ENCODE data around the gene IFITM1.
"Not testable (repeated sequence)": the region's sequence is repeated elsewhere in the genome, so short reads cannot be mapped to it uniquely, and the experiment has no call there.

Gene IFITM1

DNA sequence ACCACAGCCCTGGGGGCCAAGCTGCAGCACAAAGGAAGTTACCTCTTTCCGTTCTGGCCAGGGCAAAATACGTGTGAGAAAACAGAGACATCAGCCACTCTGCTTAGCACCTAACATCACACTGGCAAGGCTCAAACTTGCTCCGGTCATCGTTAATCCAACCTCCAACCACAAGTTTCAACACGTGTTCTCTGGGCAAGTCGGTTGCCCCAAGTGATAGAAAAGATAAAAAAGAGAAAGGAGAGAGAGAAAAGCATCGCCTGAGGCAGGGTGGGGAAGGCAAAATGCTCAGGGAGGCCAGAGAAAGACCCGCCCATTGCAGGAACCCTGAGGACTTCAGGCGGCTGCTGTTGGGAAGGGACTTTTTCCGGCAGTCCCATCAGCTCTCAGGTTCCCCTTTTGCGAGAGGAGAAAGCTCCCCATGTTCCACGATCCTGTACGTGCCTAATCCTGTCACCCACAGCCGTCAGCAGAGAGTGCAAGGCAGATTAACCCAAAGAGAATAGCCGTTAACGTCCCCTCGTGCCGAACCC is 36.9 kb downstream of the IFITM1 start:
- DNase-seq: no peak

DNA sequence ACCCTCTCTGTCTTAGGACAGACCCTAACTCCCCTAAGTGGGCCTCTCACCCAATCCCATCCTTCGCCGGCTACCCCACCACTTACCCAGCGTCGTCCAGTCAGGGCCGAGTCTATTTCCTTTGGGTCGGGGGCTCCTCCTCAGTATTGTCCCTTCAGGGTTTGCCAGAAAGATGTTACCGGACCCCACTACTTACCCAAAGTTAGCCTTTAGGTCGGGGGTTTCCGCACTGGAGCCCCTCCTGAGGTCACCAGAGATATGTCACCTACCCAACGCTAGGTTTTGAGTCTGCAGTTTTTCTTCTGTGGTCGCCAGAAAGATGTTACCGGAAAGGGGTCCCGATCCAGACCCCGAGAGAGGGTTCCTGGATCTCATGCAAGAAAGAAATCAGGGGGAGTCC is 37.6 kb downstream of the IFITM1 start:
- no peak for DNase-seq

DNA sequence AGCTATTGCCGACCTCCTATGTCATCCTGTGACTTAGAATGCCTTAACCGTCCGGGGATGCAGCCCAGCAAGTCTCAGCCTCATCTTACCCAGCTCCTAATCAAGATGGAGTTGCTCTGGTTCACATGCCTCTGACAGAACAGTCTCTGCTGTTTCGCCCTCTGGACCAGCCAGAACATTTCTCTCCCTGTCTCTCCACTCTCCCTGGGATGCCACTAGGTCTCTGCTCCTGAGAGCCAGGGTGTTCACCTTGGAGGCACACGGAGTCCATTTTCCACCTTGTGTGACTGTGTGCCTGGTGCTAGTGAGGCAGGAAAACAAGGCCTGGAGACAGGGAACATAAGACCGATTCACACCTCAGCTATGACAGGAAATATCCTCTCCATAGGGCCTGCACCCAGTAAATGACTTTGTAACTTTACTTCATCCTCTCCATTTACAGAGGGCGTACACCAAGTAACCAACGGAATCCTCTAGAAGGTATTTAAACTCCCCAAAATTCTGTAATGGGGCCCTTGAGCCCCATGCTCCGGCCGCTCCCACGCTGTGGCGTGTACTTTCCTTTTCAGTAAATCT is 38.7 kb downstream of the IFITM1 start:
- DNase-seq: no peak

DNA sequence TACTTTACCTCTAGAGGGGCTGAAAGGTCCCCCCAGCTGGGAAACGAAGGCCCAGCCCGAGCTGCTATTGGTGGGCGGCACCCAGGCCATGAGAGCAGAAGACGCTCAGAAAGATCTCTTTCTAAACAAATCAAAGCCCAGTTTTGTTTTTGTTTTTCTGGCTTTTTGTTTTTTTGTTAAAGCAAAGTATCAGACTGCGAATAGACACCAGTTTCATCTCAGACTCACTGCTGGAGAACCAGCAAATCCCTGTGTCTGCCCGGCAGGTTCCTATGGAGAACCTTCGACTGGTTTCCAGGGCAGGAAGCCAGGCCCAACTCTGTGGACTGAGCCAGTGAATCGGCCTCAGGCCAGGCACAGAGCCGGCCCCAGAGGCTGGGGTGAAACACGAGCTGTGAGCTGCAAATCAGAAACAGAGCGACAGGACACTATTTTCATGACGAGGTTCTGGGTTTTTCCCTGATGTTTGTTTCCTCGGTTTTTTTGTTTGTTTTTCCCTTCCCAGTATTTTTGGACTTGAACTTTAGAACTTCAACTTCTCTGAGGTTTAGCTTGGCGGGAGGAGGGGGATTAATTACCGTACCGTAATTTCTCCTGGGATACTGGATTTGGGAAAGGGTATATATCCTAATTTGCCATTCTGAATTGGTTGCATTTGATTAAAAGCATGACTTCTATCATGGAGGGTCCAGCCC is 39.5 kb downstream of the IFITM1 start:
- DNase-seq: no peak

DNA sequence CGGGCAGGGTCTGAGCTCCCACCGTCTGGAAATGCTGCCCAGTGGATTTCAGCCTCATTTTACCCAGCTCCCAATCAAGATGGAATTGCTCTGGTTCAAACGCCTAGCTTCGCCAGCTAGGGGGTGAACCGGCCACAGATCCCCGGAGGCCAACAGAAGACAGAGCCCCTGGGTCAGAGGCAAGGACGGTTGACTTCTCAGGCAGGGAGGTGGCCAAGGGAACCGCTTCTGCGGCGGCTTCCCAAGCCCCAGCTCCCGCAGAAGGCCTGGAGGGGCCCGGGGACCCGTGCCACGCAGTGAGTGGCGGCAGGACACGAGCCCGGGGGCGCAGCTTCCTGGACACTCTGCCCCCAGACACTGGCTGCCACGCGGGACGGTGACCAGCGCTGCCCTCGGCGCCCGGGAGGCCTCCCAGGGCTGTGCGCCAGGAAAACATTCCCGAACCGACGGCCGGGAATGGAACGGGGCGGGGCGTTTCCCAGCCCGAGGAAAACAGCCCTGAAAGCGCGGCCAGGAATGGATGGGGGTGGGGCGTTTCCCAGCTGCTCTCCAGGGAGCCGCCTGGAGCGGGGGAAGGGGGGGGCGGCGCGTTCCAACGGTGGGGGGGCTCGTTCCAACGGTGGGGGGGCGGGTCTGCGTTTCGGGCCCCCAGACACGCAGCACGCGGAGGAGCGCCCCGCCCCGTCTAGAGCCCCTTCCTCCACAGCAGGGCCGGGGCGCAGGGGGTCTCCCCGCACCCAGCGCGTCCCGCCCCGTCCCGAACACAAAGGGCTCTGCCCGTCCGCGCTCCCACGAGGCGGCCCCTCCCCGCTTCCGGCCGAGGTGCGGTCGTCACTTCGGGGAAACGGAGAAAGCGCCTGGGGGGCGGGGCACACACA is 42.0 kb downstream of the IFITM1 start:
- no peak for DNase-seq

DNA sequence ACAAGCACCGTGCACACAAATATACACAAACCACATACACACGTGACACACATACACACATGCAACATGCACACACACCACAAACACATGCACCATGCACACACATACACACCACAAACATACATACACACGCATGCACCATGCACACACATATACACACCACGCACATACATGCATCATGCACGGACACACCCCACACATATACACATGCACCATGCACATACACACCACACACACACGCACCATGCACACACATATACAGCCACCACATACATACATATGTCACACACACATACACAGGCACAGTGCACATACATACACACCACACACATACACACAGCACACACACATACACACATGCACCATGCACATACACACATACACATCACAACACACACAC is 42.8 kb downstream of the IFITM1 start:
- DNase-seq: no peak

DNA sequence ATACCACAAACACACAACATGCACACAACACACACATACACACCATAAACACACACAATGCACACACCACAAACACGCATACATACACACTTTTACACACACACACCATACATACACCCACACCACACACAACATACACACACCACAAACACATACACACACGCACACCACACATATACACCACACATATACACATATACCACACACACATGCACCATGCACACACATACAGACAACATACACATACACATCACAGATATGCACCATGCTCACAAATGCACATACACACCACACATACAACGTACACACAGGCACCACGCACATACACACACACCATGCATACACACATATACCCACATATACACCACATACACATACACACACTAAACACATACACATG is 43.7 kb downstream of the IFITM1 start:
- DNase-seq: no peak

DNA sequence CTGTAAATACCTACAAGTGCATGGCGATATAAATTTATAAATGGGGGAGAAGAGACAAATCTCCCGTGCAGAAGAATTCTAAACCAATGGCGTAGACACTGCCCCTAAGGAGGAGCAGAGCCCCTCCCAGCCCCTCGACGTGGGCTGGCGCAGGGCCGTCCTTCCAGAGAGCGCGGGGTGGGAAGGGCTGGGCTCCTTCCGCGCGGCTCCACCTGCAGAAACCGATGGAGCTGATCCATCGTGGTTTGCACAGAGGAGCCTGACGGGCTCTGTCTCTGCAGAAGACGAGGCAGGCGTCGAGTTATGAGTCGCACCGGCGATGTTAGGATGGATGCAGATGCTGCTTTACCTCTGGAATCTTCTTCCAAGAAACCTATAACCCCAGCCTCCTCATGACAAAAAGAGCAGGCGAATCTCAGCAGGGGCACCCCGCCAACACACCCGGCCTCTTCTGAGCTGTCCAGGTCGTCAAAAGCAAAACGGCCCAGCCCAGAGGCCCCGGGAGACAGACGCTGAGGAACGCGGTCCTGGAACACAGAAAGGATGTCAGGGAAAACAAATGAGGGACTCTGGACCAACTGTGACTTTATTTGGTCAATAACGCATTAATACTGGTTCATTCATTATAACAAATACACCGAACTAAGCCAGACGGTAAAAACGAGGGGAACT is 44.4 kb downstream of the IFITM1 start:
- DNase-seq: no peak

DNA sequence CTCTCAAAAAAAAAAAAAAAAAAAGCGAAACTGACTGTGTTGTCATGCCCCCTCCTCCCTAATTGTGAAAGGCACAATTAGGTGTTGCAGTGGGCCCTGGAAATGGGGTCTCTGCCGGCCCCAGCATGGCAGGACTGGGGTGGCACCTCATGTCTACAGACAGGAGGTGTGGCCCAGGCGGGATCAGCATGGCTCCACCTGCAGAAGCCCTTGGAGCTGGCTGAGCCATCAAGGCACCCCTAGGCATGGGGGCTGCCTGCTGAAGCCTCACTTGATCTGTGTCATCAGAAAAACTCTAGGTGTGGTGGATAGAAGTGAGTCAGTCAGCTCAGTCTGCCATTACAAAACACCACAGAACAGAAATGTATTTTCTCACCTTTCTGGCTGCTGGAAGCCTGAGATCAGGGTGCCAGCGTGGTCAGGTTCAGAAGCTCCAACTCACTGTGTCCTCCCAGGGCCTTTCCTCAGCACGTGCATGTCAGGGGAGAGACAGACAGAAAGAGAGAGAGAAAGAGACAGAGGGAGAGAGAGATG is 45.4 kb downstream of the IFITM1 start:
- no peak for DNase-seq

DNA sequence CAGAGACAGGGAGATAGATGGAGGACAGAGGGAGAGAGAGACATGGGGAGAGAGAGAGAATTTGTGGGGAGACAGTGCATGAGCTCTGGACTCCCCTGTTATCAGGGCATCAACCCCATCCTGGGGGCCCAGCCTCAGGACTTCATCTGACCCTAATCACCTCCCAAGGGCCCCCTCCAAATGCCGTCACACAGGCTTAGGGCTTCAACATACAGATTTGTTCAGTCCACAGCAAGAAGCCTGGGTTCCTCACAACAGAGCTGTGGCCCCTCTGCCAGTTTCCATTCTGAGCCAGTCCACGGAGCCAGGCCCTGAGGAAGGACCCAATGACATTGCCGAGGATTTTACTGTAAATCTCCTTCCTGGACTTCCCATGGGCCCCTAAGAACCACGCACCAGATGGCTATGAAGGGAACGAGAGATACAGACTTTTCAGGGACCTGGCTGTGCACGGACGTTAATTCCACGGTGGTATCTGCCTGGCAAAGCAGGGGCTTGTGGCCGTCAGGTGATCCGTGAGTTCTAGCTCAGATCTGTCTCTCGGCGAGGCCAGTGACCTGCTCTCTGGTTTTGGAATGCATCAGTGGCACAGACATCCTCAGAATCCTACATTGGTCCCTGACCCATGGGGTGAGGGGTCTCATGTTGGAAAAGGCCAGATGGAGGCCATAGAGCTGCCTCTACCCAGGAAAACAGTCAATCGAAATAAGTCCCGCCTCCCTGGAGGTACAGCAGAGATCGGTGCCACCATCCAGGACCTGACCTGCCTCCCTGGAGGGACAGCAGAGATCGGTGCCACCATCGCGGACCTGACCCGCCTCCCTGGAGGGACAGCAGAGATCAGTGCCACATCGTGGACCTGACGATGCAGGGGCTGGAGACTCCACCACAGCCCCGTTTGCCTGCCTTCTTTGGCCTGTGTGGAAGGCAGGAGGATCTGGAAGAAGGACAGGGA is 46.8 kb downstream of the IFITM1 start:
- no peak for DNase-seq

DNA sequence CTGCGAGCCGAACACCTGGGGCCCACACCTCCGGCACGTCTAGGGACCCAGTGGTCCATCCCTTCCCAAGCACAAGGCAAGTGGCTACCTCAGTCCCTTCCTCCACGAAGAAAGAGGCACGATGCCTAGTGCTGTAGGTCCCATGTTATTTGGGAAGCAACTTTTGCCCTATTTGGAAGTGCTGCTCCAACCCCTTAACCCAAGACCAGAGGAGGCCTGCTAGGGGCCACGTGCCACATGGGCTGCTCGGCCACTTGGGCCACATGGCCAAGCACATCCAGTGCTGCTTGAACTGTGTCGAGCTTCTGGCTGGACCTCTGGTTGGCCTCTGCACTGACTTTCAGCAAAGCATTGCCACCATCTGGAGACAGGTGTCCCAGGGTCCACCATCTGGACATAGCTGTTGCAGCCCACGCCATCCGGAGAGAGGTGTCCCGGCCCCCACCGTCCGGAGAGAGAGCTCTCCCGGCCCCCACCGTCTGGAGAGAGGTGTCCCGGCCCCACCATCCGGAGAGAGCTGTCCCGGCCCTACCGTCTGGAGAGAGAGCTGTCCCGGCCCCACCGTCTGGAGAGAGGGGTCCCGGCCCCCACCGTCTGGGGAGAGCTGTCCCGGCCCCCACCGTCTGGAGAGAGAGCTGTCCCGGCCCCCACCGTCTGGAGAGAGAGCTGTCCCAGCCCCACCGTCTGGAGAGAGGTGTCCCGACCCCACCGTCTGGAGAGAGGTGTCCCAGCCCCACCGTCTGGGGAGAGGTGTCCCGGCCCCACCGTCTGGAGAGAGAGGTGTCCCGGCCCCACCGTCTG is 49.0 kb downstream of the IFITM1 start:
- no peak for DNase-seq

DNA sequence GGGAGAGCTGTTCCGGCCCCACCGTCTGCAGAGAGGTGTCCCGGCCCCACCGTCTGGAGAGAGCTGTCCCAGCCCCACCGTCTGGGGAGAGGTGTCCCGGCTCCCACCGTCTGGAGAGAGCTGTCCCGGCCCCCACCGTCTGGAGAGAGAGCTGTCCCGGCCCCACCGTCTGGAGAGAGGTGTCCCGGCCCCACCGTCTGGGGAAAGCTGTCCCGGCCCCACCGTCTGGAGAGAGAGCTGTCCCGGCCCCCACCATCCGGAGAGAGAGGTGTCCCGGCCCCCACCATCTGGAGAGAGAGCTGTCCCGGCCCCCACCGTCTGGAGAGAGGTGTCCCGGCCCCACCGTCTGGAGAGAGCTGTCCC is 49.6 kb downstream of the IFITM1 start:
- DNase-seq: not testable (repeated sequence)

DNA sequence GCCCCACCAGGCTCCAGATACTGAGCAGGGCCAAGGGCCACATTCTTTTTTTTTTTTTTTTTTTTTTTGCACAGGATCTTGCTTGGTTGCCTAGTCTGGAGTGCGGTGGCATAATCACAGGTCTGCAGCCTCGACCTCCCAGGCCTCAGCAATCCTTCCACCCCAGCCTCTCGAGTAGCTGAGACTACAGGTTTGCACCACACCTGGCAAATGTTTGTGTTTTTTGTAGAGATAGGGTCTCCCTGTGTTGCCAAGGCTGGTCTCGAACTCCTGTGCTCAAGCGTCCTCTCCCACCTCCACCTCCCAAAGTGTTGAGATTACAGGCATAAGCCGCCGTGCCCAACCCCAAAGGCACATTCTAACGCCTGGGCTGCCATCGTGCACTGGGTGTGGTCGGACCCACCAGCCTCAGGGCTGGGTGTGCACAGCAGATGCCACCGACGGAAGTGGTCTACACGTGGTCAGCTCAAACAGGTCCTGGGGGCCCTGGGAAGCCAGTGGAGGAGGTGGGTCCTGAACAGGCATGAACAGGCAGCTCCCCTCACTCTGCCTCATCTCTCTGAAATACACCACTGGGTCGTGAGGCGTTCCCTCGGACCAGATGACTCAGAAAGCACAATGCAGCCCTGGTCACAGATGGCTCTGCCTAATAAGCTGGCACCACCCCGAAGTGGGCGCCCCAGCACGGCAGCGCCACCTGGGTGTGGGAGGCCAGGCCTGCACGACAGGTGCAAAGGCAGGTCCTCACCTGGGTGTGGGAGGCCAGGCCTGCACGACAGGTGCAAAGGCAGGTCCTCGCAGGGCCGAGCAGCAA is 50.3 kb downstream of the IFITM1 start:
- no peak for DNase-seq
